ENCODE results near the gene ATXN7L3.
"Not testable (repeated sequence)": the region's sequence is repeated elsewhere in the genome, so short reads cannot be mapped to it uniquely, and the experiment has no call there.

ATXN7L3 gene

GRCh38 chr17:44199553-44200477 lies at the start of gene ATXN7L3:
TSS of gene ATXN7L3 (minus strand) at chr17:44199884. CDS start at chr17:44198070, 1,814 bp downstream.
- peak; percentile 94 for DNase-seq

GRCh38 chr17:44247876-44248736 lies 48.4 kb upstream of the ATXN7L3 start:
- DNase-seq = no peak

GRCh38 chr17:44247440-44247841 lies 47.8 kb upstream of the ATXN7L3 start:
- DNase-seq = no peak

GRCh38 chr17:44241106-44241624 lies 41.5 kb upstream of the ATXN7L3 start:
- DNase-seq = no peak

- not testable (repeated sequence) for DNase-seq
These were observed 38.2 kb upstream of the ATXN7L3 start for GRCh38 chr17:44237886-44238285.

- DNase-seq = no peak
These were observed 36.8 kb upstream of the ATXN7L3 start for GRCh38 chr17:44236444-44236991.

- no peak for DNase-seq
These were observed 35.9 kb upstream of the ATXN7L3 start for GRCh38 chr17:44235583-44235936.

GRCh38 chr17:44233582-44233981 lies 33.9 kb upstream of the ATXN7L3 start:
- DNase-seq = no peak

- no peak for DNase-seq
These were observed 32.4 kb upstream of the ATXN7L3 start for GRCh38 chr17:44232061-44232460.

- DNase-seq = no peak
These were observed 30.5 kb upstream of the ATXN7L3 start for GRCh38 chr17:44230140-44230539.

- DNase-seq = no peak
These were observed 29.4 kb upstream of the ATXN7L3 start for GRCh38 chr17:44229090-44229489.

GRCh38 chr17:44223541-44224071 lies 23.9 kb upstream of the ATXN7L3 start:
- DNase-seq = no peak

GRCh38 chr17:44222112-44222869 lies 22.6 kb upstream of the ATXN7L3 start:
- DNase-seq = peak; percentile 69

- no peak for DNase-seq
These were observed 22.1 kb upstream of the ATXN7L3 start for GRCh38 chr17:44221862-44222111.

GRCh38 chr17:44221084-44221861 lies 21.6 kb upstream of the ATXN7L3 start:
- DNase-seq = no peak

- no peak for DNase-seq
These were observed 20.8 kb upstream of the ATXN7L3 start for GRCh38 chr17:44220213-44221083.

GRCh38 chr17:44219616-44220212 lies 20.0 kb upstream of the ATXN7L3 start, which contains the start of gene UBTF:
TSS of gene UBTF (minus strand) at chr17:44219675. CDS start at chr17:44218229, 1,446 bp downstream.
- DNase-seq = no peak

- peak; percentile 57 for DNase-seq
These were observed 19.5 kb upstream of the ATXN7L3 start for GRCh38 chr17:44219108-44219615.

- peak; percentile 76 for DNase-seq
These were observed 18.8 kb upstream of the ATXN7L3 start for GRCh38 chr17:44218344-44219107.
